ENCODE results near the gene KCNK6. TPM values are rescaled to one million over a fixed set of nuclear protein-coding genes. Genes with fewer than 3 reads are reported as not detected.

The KCNK6 gene
- total RNA-seq, 4 donors from 2014 or later, result 14.9 to 44.5 (median 17.6) TPM

- in situ Hi-C loops (cut with MboI; ENCODE audit: low pct_ligation_motif_present in 1 of 4, low pct_unique_long_range_greater_than_20kb in 1 of 4, low sequenced_read_pairs in 3 of 4) (no loop called here), intact Hi-C loops (cut with DNase I; ENCODE audit: low total_unique reads) (no loop called here)
- H3K36me3 ChIP-seq, result peaks cover 0 to 15% (median 5%) of the 10 kb centered on the region in 4 donors
- no peak for DNase-seq
- no peaks in the 10 kb centered on the region for H3K9me3 ChIP-seq
- H3K4me3 ChIP-seq, result no peak overlapping the region
- no peak overlapping the region for H3K27ac ChIP-seq
- TF ChIP-seq POLR2AphosphoS5 (IDR thresholded peaks at IDR 0.05) (no peak), EP300 (IDR thresholded peaks at IDR 0.05; ENCODE audit: low read depth) (no peak), CTCF (IDR thresholded peaks at IDR 0.05) (no peak), POLR2A (IDR thresholded peaks at IDR 0.05) (no peak)
- H3K4me1 ChIP-seq, result peaks cover 11 to 28% (median 16%) of the 10 kb centered on the region in 4 donors
- 87% methylated on average over 3 of the region's 3 CpGs; no CpG with 5 or more reads in 1 of the 2 donors for WGBS, 2 donors (ENCODE audit: low coverage in 1 of 2)
- no peaks in the 10 kb centered on the region for H3K27me3 ChIP-seq
These were observed 56.9 kb downstream of the KCNK6 start for GRCh38 chr19:38376576-38376975.

- in situ Hi-C loops (cut with MboI; ENCODE audit: low pct_ligation_motif_present in 1 of 4, low pct_unique_long_range_greater_than_20kb in 1 of 4, low sequenced_read_pairs in 3 of 4) (no loop called here), intact Hi-C loops (cut with DNase I; ENCODE audit: low total_unique reads) (no loop called here)
- DNase-seq, result no peak
- Histone ChIP-seq H3K9me3 (no peaks in the 10 kb centered on the region), H3K27me3 (no peaks in the 10 kb centered on the region), H3K4me3 (no peak overlapping the region), H3K27ac (no peak overlapping the region), H3K36me3 (peaks cover 0 to 18% (median 7%) of the 10 kb centered on the region in 4 donors), H3K4me1 (peaks cover 11 to 28% (median 16%) of the 10 kb centered on the region in 4 donors)
- 99 to 100% methylated on average over 3 to 4 of the region's 4 CpGs for WGBS, 2 donors (ENCODE audit: low coverage in 1 of 2)
- no peak for TF ChIP-seq CTCF (IDR thresholded peaks at IDR 0.05)
- TF ChIP-seq POLR2A (IDR thresholded peaks at IDR 0.05), result no peak
- no peak for TF ChIP-seq EP300 (IDR thresholded peaks at IDR 0.05; ENCODE audit: low read depth)
- no peak for TF ChIP-seq POLR2AphosphoS5 (IDR thresholded peaks at IDR 0.05)
These were observed 57.4 kb downstream of the KCNK6 start for GRCh38 chr19:38377052-38377451.

- no peaks in the 10 kb centered on the region for H3K9me3 ChIP-seq
- H3K27me3 ChIP-seq, result no peaks in the 10 kb centered on the region
- TF ChIP-seq POLR2A (IDR thresholded peaks at IDR 0.05) (no peak), EP300 (IDR thresholded peaks at IDR 0.05; ENCODE audit: low read depth) (no peak), POLR2AphosphoS5 (IDR thresholded peaks at IDR 0.05) (no peak), CTCF (IDR thresholded peaks at IDR 0.05) (no peak)
- H3K27ac ChIP-seq, result no peak overlapping the region
- peaks cover 11 to 26% (median 15%) of the 10 kb centered on the region in 4 donors for H3K4me1 ChIP-seq
- in situ Hi-C loops (cut with MboI; ENCODE audit: low pct_ligation_motif_present in 1 of 4, low pct_unique_long_range_greater_than_20kb in 1 of 4, low sequenced_read_pairs in 3 of 4), result no loop called here
- WGBS, 2 donors (ENCODE audit: low coverage in 1 of 2), result 89 to 95% methylated on average over 4 to 10 of the region's 10 CpGs
- peaks cover 0 to 35% (median 14%) of the 10 kb centered on the region in 4 donors for H3K36me3 ChIP-seq
- H3K4me3 ChIP-seq, result no peak overlapping the region
- intact Hi-C loops (cut with DNase I; ENCODE audit: low total_unique reads), result no loop called here
- no peak for DNase-seq
These were observed 59.2 kb downstream of the KCNK6 start for GRCh38 chr19:38378866-38379265.

GRCh38 chr19:38381138-38381537 is 61.5 kb downstream of the KCNK6 start:
- TF ChIP-seq EP300 (IDR thresholded peaks at IDR 0.05; ENCODE audit: low read depth) (no peak), CTCF (IDR thresholded peaks at IDR 0.05) (no peak)
- 92 to 96% methylated on average over 5 to 9 of the region's 9 CpGs for WGBS, 2 donors (ENCODE audit: low coverage in 1 of 2)
- Histone ChIP-seq H3K4me1 (peaks cover 2 to 18% (median 7%) of the 10 kb centered on the region in 4 donors), H3K27me3 (peaks cover 5% of the 10 kb centered on the region), H3K36me3 (peaks cover 0 to 35% (median 14%) of the 10 kb centered on the region in 4 donors), H3K27ac (no peak overlapping the region), H3K9me3 (no peaks in the 10 kb centered on the region), H3K4me3 (no peak overlapping the region)
- intact Hi-C loops (cut with DNase I; ENCODE audit: low total_unique reads) (no loop called here), in situ Hi-C loops (cut with MboI; ENCODE audit: low pct_ligation_motif_present in 1 of 4, low pct_unique_long_range_greater_than_20kb in 1 of 4, low sequenced_read_pairs in 3 of 4) (no loop called here)
- DNase-seq, result no peak

Small RNA genes lying within 50 kb of the gene (small RNA-seq; reads per million reads assigned to genes)
- 0 reads per million in 4 donors for gene RF00019

Other genes with a start within 250 kb of the KCNK6 start
- not detected for gene DPF1, start 95.6 kb upstream of the KCNK6 start, total RNA-seq
- gene PPP1R14A, start 63.5 kb upstream of the KCNK6 start, total RNA-seq, result 100 to 1,000 TPM in 2 of 4 donors, 10 to 100 TPM in 2; 41.5 to 116 (median 80.0) TPM
- gene SPINT2, start 55.3 kb upstream of the KCNK6 start, total RNA-seq, result 1,000 to 10,000 TPM in 2 of 4 donors, 100 to 1,000 TPM in 2; 396 to 1,376 (median 946) TPM
- 1,000 to 10,000 TPM in 1 of 4 donors, 100 to 1,000 TPM in 2, 10 to 100 TPM in 1; 76.0 to 1,160 (median 338) TPM for gene C19orf33, start 15.6 kb upstream of the KCNK6 start, total RNA-seq
- gene YIF1B, start 3.9 kb upstream of the KCNK6 start, total RNA-seq, result 10 to 100 TPM; 15.0 to 24.5 (median 18.4) TPM
- 10 to 100 TPM in 3 of 4 donors, 1 to 10 TPM in 1; 7.0 to 59.5 (median 20.3) TPM for gene CATSPERG, start 16.0 kb downstream of the KCNK6 start, total RNA-seq
- 100 to 1,000 TPM in 1 of 4 donors, 10 to 100 TPM in 3; 28.1 to 171 (median 78.5) TPM for gene PSMD8, start 54.7 kb downstream of the KCNK6 start, total RNA-seq
- not detected for gene GGN, start 68.2 kb downstream of the KCNK6 start, total RNA-seq
- 1 to 10 TPM in 1 of 4 donors, under 1 TPM in 2, not detected in 1; 0.14 to 3.0 (median 0.48) TPM for gene SPRED3, start 68.9 kb downstream of the KCNK6 start, total RNA-seq
- 100 to 1,000 TPM in 1 of 4 donors, 10 to 100 TPM in 3; 34.0 to 102 (median 41.2) TPM for gene FAM98C, start 83.2 kb downstream of the KCNK6 start, total RNA-seq
- gene RASGRP4, start 106.4 kb downstream of the KCNK6 start, total RNA-seq, result 10 to 100 TPM in 1 of 4 donors, 1 to 10 TPM in 2, not detected in 1; 1.5 to 19.8 (median 1.7) TPM
- gene RYR1, start 113.8 kb downstream of the KCNK6 start, total RNA-seq, result 1 to 10 TPM in 3 of 4 donors, under 1 TPM in 1; 0.20 to 2.1 (median 1.4) TPM